ENCODE data around the gene PRKRIP1. TPM values are rescaled to one million over a fixed set of nuclear protein-coding genes. Genes with fewer than 3 reads are reported as not detected.

The PRKRIP1 gene
- total and polyA plus RNA-seq, 9 donors: 17.4 to 28.8 (median 23.9) TPM

DNA sequence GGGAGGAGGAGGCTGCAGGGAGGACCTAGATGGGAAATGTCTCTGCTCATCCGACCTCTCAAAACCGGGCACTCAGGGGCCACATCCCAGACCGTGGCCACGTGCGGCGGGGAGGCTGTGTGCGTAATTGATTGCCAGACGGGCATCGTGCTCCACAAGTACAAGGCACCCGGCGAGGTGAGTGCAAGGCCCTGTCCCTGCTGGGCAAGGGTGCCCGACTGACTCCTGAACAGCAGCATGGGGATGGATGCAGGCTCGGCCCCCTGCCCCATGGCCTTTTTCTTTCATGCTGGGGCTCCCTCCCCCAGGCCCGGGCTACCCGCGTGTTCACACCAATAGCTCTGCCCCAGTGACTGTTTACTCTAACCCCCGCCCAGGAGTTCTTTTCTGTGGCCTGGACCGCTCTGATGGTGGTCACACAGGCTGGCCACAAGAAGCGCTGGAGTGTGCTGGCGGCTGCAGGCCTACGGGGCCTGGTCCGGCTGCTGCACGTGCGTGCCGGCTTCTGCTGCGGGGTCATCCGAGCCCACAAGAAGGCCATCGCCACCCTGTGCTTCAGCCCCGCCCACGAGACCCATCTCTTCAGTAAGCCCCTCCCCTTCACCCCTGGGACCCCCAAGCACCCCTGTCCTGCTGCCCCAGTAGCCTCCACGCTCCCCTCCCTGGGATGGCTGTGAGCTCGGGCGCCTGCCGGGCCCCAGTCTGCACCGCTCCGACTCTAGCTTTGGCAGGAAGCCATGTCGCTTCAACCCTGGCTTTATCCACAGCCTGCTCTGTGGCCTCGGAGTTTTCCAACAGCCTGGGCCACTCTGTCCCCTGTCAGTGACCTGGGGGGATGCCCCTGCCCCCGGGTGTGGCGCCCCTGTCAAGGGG, 72.6 kb downstream of the PRKRIP1 start:
- peak in 2 of 5 donors; percentile 41 to 53 for DNase-seq
- Histone ChIP-seq H3K27me3 (no peaks in the 10 kb centered on the region), H3K27ac (no peak overlapping the region), H3K4me3 (no peak overlapping the region), H3K9me3 (no peaks in the 10 kb centered on the region), H3K4me1 (ENCODE audit: insufficient read depth) (peaks cover 13% of the 10 kb centered on the region), H3K36me3 (no peaks in the 10 kb centered on the region)
- 73 to 88% (median 77%) methylated on average over 38 to 40 of the region's 40 CpGs for whole genome bisulfite sequencing, 3 donors
- intact Hi-C loops (cut with DNase I): no loop called here
- TF ChIP-seq EP300 (IDR thresholded peaks at IDR 0.05) (no peak), POLR2A (IDR thresholded peaks at IDR 0.05) (no peak)
- TF ChIP-seq, protein P1, sequence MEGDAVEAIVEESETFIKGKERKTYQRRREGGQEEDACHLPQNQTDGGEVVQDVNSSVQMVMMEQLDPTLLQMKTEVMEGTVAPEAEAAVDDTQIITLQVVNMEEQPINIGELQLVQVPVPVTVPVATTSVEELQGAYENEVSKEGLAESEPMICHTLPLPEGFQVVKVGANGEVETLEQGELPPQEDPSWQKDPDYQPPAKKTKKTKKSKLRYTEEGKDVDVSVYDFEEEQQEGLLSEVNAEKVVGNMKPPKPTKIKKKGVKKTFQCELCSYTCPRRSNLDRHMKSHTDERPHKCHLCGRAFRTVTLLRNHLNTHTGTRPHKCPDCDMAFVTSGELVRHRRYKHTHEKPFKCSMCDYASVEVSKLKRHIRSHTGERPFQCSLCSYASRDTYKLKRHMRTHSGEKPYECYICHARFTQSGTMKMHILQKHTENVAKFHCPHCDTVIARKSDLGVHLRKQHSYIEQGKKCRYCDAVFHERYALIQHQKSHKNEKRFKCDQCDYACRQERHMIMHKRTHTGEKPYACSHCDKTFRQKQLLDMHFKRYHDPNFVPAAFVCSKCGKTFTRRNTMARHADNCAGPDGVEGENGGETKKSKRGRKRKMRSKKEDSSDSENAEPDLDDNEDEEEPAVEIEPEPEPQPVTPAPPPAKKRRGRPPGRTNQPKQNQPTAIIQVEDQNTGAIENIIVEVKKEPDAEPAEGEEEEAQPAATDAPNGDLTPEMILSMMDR (IDR thresholded peaks at IDR 0.05): no peak

DNA sequence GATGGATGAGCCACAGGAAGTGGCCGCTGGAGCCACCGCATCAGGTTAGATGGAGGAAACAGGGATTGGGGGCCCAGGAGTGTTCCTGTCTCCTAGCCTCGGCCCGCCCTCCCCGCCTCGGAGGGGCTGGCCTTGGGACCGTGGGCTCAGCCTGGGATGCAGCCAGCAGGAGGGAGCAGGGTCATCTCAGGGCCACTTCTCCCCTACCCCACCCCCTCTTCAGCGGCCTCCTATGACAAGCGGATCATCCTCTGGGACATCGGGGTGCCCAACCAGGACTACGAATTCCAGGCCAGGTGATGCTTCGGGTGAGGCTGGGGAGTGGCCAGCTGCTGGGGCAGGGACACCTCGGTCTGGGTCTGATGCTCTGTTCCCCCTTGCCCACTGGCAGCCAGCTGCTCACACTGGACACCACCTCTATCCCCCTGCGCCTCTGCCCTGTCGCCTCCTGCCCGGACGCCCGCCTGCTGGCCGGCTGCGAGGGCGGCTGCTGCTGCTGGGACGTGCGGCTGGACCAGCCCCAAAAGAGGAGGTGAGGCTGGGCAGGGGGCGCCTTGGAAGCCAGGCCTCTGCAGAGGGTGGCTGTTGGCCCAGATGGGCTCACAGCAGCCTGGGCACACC, 73.3 kb downstream of the PRKRIP1 start:
- TF ChIP-seq, protein P1 (IDR thresholded peaks at IDR 0.05): no peak
- TF ChIP-seq EP300 (IDR thresholded peaks at IDR 0.05) (no peak), POLR2A (IDR thresholded peaks at IDR 0.05) (no peak)
- Histone ChIP-seq H3K36me3 (no peaks in the 10 kb centered on the region), H3K27me3 (no peaks in the 10 kb centered on the region), H3K4me3 (no peak overlapping the region), H3K9me3 (no peaks in the 10 kb centered on the region), H3K4me1 (ENCODE audit: insufficient read depth) (peaks cover 7% of the 10 kb centered on the region), H3K27ac (no peak overlapping the region)
- 77 to 85% (median 77%) methylated on average over 23 to 24 of the region's 24 CpGs for whole genome bisulfite sequencing, 3 donors
- DNase-seq: peak in 2 of 5 donors; percentile 26 to 38
- intact Hi-C loops (cut with DNase I): no loop called here

DNA sequence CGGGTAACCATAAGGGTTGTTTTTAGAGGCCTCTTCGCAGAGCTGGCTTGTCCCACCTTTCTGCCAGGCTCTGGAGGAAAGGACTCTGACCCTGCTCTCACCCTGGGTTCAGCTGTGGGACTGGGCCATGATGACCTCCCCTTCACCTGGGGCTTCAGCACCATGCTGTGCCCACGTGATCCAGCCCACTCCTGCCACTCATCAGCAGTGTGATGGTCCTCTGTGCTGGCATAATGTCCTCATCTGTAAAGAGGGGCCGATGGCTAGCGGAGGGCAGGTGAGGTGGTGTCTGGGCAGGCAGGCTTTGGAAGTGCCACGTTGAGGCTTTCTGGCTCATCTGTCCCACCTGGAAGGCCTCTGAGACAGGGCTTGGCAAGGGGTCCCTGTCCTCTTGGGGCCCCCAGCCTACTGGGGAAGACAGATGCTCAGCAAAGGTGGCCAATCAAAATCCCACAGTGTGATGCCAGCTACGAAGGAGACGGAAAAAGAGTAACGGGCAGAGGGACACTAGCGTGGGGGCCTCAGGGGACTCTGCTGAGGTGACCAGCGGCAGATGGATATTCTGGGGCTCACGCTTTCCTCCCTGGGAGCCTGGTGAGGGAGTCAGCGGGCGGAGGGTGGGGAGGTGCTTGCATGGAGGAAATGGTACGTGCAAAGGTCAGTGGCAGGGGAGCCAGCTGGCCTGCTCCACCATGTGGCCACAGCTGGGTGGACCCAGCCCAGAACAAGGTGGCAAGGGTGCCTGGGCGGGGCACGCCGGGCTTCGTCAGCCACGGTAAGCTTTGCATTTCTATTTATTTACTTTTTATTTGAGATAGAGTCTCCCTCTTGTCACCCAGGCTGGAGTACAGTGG, 74.0 kb downstream of the PRKRIP1 start:
- peak in 3 of 5 donors; percentile 8 to 37 (median 20) for DNase-seq
- intact Hi-C loops (cut with DNase I): no loop called here
- TF ChIP-seq POLR2A (IDR thresholded peaks at IDR 0.05) (no peak), EP300 (IDR thresholded peaks at IDR 0.05) (no peak)
- TF ChIP-seq, protein P1 (IDR thresholded peaks at IDR 0.05): no peak
- H3K4me3 ChIP-seq: no peak overlapping the region
- H3K27me3 ChIP-seq: no peaks in the 10 kb centered on the region
- peaks cover 7% of the 10 kb centered on the region for H3K4me1 ChIP-seq (ENCODE audit: insufficient read depth)
- H3K27ac ChIP-seq: no peak overlapping the region
- H3K36me3 ChIP-seq: no peaks in the 10 kb centered on the region
- H3K9me3 ChIP-seq: no peaks in the 10 kb centered on the region
- 73 to 84% (median 81%) methylated on average over 20 of the region's 20 CpGs for WGBS, 3 donors

DNA sequence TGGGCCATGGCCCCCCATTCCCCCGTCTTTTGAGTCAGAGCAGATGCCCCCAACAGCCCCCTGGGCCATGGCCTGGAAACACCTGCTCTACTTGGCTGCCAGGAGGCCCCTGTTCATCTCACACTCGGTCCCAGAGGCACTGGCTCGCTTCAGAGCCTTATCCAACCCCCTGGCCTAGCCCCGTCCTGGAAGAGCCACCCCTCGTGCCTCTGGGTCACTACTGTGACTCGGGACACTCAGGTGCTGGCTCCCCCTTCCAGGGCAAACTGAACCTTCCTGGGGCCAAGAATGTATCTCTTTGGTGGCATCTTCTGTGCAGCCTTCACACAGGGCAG, 75.6 kb downstream of the PRKRIP1 start:
- Histone ChIP-seq H3K4me1 (ENCODE audit: insufficient read depth) (no peaks in the 10 kb centered on the region), H3K36me3 (no peaks in the 10 kb centered on the region), H3K4me3 (no peak overlapping the region), H3K27me3 (no peaks in the 10 kb centered on the region), H3K27ac (no peak overlapping the region), H3K9me3 (no peaks in the 10 kb centered on the region)
- intact Hi-C loops (cut with DNase I): no loop called here
- WGBS, 3 donors: 79 to 90% (median 81%) methylated on average over 6 of the region's 6 CpGs
- peak in 4 of 5 donors; percentile 8 to 29 (median 14) for DNase-seq
- TF ChIP-seq EP300 (IDR thresholded peaks at IDR 0.05) (no peak), POLR2A (IDR thresholded peaks at IDR 0.05) (no peak)
